GM21717 (cell line): ENCODE data around the gene KIR3DL3.
"Not testable (repeated sequence)": the region's sequence is repeated elsewhere in the genome, so short reads cannot be mapped to it uniquely, and the experiment has no call there.

Source experiments
- ATAC-seq: cut with Tn5 transposase; IDR thresholded peaks from one replicate; pipeline ENCODE4 v1.9.1; 2021; ENCODE audit warnings: mild to moderate bottlenecking, moderate library complexity; ENCODE audit not compliant: unreplicated experiment

Gene KIR3DL3

DNA sequence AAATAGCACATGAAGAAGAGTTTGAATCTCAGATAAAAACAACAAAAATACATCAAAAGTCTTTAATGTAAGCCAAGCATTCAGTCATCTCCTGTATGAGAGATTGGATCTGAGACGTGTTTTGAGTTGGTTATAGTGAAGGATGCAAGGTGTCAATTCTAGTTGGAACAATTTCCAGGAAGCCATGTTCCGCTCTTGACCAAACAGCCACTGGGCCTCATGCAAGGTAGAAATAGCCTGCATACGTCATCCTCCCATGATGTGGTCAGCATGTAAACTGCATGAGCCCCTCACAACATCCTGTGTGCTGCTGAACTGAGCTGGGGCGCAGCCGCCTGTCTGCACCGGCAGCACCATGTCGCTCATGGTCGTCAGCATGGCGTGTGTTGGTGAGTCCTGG lies at the start of gene KIR3DL3:
Gene KIR3DL3, plus strand, starts transcription at position 301 of the 400 bp plus-strand sequence. Its CDS starts 55 bp downstream, at position 356.
- ATAC-seq: no peak

- not testable (repeated sequence) for ATAC-seq
Observed at GRCh38 chr19:54676210-54676834, 47.9 kb upstream of the KIR3DL3 start.

DNA sequence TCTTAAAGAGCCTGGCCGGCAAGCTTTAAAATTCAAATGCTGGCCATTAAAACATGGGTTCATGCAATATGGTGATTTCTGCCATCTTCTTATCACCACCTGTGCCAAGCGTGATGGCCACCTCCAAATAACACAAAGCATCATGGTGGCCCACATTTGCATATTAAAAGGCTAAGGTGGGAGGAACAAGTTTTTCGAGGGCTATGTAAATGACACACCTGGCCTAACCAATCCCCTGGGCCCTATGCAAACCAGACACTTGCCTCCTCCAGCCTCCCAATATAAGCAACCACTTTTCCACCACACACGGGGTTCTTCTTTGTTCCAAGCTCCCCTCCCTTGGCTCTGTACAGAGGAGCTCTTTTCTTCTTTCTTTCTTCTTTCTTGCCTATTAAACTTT lies 47.0 kb upstream of the KIR3DL3 start:
- ATAC-seq: no peak

DNA sequence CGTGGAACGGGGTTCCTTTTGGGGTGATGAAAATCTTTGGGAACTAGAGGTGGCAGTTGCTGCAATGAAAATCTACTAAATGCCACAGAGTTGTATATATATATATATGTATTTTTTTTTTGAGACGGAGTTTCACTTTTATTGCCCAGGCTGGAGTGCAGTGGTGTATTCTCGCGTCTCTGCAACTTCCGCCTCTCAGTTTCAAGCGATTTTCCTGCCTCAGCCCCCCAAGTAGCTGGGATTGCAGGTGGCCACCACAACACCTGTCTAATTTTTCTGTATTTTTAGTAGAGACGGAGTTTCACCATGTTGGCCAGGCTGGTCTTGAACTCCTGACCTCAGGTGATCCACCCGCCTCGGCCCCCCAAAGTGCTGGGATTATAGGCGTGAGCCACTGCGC lies 42.6 kb upstream of the KIR3DL3 start:
- not testable (repeated sequence) for ATAC-seq

DNA sequence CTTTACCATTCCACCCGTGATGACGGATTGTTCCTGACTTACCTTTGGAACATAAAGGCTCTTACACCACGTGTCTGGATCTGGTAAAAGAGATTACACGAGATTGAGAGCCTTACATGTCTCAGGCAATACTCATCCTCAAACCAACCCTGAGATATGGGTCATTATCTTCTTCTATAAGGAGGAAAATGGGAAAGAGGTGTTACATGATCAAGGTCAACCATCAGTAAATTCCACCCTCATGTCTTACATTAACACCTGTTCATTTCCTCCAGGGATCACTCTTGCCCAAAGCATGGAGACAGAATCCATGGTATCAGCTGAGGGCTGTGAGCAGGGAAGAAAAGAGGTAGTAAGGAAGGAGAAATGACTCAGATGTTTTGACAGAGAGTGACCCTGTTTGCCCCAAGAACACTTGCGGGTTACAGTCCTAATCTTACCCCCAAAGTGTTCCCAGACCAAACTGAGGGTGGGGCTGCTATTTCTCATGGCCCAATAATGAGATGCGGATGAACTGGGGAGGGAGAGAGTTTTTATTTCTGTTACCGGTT lies 41.9 kb upstream of the KIR3DL3 start:
- ATAC-seq: no peak

- no peak for ATAC-seq
Observed at GRCh38 chr19:54684527-54684926, 39.7 kb upstream of the KIR3DL3 start.

GRCh38 chr19:54691582-54692297 lies 32.5 kb upstream of the KIR3DL3 start:
- ATAC-seq: no peak

- ATAC-seq: no peak
Observed at GRCh38 chr19:54692298-54692615, 32.0 kb upstream of the KIR3DL3 start.

GRCh38 chr19:54694648-54695047 lies 29.6 kb upstream of the KIR3DL3 start:
- no peak for ATAC-seq

DNA sequence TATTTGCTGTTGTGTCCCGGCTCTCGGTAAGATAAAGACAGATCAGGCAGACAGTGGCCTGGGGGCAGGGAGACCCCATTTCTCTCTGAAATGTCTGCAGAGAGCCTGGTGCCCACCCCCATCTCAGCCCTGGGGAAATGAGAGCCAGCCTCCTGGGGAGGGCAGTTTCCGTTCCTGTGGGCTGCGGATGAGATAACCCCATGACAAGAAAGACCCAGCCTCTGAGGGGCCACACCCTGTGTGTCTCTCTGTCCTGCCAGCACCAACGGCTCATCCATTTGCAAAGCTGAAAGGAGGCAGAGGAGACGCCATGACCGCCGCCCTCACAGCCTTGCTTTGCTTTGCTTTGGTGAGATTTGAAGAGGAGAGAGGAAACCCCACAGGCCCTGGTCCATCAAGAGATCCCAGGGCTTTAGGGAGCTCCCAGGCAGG lies 28.1 kb upstream of the KIR3DL3 start:
- ATAC-seq: no peak

- ATAC-seq: no peak
Observed at GRCh38 chr19:54696766-54697165, 27.5 kb upstream of the KIR3DL3 start.

GRCh38 chr19:54697716-54698115 lies 26.5 kb upstream of the KIR3DL3 start:
- ATAC-seq: not testable (repeated sequence)

DNA sequence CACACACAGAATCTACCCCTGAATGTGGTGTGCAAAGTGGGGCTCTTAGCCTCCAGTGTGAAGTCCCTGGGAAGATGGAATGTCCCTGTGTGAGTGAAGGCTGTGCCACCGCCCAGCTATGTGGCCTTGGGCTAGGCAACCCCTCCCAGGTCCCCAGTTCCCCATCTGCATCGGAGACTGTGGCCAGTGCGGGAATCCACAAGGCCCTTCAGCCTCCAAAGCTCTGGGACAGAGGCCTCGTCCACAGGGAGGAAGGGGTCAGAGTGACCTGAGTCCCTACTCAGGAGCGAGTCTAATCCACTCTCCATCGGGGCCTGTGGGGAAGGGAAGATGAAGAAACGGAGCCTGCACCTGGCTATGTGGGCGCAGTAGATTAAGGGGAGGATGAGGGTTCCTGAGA lies 19.3 kb upstream of the KIR3DL3 start:
- ATAC-seq: no peak

DNA sequence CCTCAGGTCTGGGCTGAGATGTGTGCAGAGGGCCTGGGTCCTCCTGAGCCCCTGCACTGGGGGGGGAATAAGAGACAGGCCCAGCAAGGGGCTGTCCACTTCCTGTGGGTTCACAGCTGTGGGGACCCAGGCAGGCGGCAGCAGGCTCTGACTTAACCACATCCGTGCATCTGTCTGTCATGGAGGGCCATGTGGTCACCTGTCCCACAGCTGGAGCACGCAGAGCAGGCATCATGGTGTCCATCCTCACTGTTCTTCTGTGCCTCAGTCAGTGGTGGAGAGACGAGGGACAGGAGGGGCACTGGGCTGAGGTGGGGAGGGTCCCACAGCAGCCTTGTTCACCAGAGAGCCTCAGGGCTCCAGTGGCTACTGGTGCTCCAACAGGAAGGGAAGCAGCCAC lies 16.3 kb upstream of the KIR3DL3 start:
- no peak for ATAC-seq

DNA sequence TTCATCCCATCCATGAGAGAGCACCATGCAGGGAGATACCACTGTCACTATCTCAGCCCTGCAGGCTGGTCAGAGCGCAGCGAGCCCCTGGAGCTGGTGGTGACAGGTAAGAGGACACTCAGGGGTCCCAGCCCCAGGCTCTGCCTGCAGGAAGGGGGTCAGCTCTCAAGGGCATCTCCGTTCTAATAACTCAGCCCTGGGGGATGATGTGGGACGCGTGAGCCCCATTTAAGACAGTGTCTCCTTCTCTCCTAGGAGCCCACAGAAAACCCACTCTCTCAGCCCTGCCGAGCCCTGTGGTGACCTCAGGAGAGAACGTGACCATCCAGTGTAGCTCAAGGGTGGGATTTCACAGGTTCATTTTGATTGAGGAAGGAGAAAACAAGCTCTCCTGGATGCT lies 15.5 kb upstream of the KIR3DL3 start:
- no peak for ATAC-seq

- ATAC-seq: no peak
Observed at GRCh38 chr19:54709212-54709948, 14.9 kb upstream of the KIR3DL3 start.

DNA sequence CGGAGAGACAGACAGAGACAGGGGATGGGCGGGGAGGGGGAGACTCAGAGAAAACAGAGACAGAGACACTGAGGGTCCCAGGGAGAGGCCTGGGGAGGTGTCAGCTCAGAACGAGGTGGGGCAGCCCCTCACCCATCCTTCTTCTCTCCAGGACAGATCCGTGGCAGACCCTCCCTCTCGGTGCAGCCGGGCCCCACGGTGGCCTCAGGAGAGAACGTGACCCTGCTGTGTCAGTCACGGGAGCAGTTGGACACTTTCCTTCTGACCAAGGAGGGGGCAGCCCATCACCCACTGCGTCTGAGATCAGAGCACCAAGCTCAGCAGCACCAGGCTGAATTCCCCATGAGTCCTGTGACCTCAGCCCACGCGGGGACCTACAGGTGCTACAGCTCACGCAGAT lies 14.3 kb upstream of the KIR3DL3 start:
- ATAC-seq: not testable (repeated sequence)

- ATAC-seq: no peak
Observed at GRCh38 chr19:54724644-54725043, 402 bp downstream of the KIR3DL3 start.

GRCh38 chr19:54725321-54725720 lies 1.1 kb downstream of the KIR3DL3 start:
- ATAC-seq: no peak

GRCh38 chr19:54727562-54727961 lies 3.3 kb downstream of the KIR3DL3 start:
- ATAC-seq: no peak

DNA sequence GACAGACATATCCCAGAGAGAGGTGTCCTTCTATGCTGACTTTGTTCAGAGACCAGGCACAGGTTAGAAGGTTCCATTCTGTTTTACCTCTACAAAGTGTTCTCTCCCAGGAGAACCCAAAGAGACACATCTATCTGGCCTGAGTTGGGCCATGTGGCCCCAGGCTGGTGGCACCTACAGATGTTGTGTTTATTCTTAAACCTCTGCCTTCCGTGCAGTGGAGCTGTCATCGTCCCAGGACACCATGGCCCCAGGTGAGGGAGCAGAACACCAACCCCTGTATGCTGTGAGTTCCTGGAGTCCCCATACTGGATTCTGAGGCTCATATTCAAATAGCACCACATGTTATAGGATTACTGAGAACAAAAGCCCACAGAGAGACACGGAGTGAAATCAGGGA lies 3.9 kb downstream of the KIR3DL3 start:
- ATAC-seq: no peak
